Inflammatory macrophage (primary cell): ENCODE measurements around the gene DCBLD2.

ENCODE experiments used
- DNase-seq, 2 donors: peaks; one replicate each; pipeline ENCODE4 v3.0.0-alpha.2; 2020 to 2022

Gene DCBLD2

DNA sequence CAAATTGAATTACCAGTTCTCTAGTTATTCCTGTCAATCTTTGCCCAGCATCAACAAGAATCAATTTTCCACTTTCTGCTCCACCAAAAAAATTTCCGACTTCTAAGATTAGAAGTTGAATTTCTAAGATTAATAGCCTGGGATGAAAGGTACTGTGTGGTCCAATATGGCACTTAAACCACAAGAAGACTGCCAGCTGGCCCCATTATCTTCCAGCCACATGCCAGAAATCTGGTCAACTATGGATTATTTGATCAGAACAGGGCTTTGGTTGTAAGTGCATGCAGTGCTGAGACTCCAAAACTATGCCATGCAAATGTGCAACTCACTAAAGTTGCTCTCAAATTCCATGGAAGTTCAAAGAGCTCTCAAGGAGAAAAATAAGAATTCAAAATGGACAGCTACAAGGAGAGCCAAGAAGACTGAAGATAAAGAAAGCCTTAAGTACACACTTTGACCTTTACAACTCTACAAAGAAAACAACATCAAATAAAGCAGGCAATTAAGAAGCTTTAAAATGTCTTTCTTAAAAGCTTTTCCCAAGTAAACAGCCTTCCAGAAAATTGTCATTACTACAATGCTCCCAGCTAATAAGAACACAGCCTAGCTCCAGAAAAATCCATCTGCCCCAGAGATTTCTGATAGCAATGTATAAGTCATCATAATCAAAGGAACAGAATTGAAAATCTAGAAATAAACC, 74.1 kb downstream of the DCBLD2 start:
- no peak for DNase-seq

DNA sequence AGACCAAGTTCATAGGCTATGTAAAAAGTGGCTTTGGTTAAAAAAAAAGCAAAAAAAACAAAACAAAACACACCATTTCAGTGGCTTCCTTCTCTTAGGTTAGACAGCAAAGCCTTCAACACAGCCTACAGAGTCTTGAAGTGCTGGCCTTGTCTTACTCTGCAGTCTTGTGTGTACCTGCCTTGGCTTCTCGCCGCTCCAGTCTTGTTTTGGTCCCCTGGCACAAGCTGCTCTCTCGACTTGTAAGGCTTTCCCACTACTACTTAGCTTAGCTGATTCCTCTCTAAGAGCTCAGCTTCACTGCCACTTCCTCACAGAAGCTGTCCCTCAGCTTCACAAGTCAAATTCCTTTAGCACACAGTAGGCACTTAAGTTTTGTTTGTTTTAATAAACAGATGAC, 75.4 kb downstream of the DCBLD2 start:
- no peak for DNase-seq

DNA sequence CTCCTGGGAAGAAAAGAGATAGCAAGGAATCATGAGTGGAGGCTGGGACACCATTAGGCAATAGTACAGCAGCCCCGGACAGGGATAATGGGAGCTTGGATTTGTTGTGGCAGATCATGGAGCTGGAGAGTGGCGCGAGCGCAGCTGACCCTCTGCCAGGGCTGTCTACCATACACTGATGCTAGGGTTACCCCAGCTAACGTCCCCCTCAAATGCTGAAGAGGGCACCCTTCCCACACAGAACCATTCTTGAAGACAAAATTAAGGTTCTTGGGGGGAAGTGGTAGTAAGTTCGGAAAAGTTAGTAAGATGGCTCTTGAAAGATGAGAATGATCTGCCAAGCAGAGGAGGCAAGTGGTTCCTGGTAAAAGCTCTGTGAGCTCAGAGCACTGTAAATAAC, 77.2 kb downstream of the DCBLD2 start:
- DNase-seq = no peak

DNA sequence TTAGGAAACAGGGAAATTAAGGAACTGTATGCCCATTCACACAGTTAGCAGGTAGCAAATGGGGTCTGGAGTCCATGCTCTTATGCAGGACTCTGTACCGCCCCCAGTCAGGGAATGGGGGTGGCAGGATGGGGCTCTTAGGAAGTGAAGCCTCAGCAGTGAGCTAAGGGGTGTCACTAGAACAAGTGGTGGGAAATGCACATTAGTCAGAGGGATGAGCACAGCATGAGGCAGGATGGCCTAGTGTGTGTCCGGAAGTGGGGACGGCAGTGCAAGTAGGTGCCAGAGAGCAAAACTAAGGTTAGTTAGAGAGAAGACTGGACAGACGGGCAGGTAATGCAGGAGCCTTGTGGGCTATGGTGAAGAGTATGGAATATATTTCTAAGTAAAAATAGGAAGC, 77.7 kb downstream of the DCBLD2 start:
- DNase-seq = no peak

DNA sequence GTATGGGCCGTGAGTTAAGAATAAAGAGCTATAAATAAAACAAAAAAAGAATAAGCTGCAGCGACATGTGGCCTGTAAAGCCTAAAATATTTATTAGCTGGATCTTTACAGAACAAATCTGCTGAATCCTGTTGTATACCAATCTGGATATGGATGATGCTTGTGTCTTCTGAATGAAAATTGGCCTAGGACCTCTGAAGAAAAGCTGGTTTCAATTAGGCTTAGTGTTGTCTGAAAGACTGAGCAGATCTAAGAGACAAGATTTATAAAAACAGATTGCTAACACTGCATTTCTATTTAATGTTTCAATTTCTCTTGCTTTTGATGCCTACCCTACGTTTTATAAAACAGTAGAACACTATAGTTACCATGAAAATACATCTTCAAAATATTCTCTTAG, 80.4 kb downstream of the DCBLD2 start:
- no peak for DNase-seq

DNA sequence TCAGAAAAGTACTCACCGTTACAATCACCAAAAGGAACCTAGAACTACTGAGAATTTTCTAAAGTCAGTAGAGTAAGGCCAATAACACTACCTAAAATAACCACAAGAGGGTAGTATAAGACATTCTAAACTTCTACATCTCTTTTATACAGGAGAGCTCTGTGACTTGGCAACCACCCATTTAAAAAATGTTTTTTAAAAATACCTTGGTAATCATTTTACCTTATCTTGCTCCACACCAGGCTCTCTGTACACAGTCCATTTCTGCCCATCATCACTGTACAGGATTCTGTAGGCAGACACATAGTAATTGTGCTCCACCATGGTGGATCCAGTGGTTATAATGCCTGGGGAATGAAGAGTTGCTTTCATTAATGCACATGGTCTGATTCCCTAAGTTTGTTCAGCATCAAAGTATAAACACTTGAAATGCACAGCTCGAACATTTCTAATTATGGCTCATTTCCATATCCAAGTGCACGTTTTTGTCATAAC, 83.9 kb downstream of the DCBLD2 start:
- DNase-seq = peak; percentile 21 to 63

DNA sequence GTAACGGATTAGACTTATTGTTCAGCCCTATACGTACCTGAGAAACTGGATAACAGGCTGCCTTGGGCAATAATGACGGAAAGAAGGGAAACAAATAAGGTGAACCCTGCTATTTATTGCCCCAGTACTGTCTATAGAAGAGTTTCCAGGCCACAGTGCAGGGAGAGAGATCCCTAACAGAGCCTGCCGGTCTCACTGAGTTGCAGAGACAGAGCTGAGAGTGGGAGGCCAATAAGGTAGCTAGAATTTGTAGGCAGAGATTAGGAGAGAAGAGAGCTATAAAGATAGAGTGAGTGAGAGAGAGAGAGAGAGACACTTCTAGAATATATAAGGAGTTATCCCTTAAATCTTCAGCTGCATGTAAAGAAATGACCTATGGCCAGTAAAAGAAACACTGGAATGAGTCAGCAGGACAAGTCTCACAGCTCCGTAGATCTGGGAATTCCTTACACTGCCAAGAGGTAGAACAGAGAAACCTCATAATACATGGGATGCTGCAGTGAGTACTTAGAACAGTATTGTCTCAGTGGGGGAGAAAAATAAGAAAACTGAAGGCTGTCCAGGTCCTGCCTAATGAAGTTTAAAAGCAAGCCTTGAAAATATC, 86.6 kb downstream of the DCBLD2 start:
- DNase-seq = no peak

DNA sequence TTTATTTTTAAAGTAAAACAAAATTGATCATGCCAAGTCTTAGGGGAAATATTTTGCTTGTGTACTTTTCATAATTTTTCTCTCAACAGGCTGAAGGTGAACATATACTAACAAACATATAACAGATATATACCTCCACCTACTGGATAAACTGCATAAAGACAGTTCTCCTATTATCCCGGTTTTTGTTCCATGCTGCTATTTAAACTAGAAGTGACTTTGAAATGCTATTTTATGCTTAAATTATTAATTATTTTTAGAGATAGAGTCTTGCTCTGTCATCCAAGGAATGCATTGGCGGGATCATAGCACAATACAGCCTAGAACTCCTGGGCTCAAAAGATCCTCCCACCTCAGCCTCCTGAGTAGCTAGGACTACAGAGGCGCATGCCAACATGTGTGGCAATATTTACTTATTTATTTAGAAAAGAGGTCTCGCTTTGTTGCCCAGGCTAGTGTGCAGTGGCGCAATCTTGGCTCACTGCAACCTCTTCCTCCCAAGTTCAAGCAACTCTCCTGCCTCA, 88.6 kb downstream of the DCBLD2 start:
- peak; percentile 27 to 63 for DNase-seq

DNA sequence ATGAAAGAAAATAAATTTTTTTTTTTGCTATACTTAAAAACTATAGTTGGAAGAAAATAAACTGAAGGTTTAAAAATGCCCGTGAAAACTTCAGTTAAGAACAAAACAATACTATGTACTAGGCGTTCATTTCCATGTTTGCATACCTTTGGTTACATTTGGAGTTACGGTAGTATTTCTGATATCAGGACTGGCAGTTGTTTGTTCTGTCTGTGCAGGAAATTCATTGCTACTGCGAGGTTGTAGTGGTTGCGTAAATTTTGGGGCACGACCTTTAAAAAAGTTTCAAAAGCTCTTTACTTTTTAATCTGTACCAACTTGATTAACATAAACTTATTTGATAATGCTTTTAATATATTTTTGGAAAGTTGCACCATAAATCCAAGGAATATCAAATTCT, 90.4 kb downstream of the DCBLD2 start:
- no peak for DNase-seq

DNA sequence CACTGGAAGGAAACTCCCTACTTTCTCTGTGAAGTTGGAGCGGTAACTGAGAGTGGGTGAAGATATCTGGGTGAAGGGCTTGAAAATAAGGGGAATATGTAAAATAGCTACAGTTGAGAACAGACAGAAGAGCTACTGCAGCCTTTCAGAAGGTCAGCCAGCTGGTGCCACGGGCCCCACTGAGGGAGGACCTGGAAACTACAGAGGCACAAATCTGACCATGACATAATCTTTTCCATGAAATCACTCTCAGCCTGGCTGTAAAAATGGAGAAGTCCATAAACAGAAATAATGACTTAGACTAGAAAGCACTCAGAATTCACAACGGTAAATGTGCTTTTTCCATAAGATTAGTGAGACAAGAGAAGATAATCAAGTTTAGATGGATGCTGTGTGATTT, 91.9 kb downstream of the DCBLD2 start:
- peak; percentile 83 for DNase-seq

DNA sequence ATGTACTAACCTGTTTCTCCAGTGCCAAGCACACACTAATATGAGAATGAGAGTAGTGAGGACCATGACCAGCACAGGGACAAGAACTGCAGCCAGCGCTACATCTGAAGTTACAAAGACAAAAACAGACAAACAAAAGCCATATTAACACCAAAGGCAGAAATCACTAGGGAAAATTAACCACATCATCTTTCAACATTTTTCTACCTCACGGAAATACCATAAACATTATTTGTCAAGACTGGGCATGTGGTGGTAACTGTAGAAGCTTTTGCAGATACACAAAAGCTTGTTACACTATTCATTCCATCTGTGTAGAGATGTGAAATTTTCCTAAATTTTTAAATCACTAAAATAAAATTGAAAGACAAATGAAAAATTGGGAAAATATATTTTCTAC, 93.4 kb downstream of the DCBLD2 start:
- no peak for DNase-seq

DNA sequence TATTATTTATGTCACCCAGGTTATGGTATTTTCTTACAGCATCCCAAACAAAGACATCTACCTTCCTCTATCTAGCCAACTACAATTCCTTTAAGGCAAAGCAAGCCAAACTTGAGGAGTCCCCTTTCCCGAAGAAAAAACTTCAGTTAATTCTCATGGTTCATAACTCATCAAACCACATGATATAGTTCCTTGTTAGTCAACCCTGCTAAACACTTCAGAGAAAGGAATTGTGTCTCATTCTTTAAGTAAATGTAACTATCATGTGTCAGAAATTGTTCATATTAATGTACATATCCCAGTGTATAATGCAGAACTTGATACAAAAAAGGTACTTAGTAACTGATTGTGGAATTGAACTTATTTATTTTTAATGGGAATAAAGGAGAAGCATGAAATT, 93.9 kb downstream of the DCBLD2 start:
- DNase-seq = peak; percentile 34 to 42

DNA sequence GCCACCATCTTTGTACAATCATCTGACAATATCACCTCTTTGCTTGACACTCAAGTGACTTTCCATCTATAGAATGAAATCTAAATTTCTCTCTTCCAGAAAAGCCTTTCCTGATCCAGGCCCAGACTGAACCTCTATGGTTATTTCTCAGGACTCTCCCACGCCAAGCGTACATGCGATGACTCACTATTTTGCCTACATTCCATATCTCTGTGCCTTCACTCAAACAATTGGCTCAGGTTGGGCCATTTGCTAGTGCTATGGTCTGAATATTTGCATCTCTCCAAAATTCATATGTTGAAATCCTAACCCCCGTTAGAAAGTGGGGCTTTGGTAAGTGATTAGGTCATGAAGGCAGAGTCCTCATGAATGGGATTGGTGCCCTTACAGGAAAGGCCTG, 94.5 kb downstream of the DCBLD2 start:
- DNase-seq = peak in 1 of 2 donors; percentile 17

DNA sequence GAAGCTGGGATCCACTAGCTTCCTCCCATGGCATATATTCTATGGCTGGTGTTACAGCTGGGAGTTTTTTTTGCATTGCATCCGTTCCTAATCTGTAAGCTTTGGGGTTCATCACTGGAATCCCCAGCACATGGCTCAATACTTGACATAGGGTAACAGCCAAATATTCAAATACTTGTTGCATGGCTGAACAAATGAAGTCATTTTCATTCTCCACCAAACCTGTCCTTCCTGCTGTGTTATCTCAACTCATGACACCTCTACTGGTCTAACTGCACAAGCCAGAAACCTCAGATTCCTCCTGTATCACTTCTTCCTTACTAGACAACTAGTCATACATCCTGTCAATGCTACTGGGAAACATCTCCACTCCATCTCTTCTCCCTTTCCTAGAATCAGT, 95.0 kb downstream of the DCBLD2 start:
- DNase-seq = no peak

DNA sequence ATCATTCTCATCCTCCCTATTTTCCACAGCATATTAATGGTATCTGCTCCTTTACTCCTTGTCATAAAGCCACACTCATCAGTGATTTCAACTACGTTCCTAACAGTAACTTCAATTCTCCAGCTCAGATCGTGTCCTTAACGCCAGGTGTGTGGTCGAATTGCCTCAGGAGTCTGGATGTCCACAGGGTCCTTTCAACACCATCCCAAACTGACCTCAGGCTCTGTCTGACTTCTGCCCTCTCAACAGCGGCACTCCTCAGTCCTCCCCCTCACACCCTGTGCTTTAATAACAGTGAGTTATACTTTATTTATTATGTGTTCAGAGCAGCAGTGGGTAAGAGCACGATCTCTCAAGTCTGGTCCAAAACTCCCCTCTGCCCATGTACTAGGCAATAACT, 95.9 kb downstream of the DCBLD2 start:
- no peak for DNase-seq

DNA sequence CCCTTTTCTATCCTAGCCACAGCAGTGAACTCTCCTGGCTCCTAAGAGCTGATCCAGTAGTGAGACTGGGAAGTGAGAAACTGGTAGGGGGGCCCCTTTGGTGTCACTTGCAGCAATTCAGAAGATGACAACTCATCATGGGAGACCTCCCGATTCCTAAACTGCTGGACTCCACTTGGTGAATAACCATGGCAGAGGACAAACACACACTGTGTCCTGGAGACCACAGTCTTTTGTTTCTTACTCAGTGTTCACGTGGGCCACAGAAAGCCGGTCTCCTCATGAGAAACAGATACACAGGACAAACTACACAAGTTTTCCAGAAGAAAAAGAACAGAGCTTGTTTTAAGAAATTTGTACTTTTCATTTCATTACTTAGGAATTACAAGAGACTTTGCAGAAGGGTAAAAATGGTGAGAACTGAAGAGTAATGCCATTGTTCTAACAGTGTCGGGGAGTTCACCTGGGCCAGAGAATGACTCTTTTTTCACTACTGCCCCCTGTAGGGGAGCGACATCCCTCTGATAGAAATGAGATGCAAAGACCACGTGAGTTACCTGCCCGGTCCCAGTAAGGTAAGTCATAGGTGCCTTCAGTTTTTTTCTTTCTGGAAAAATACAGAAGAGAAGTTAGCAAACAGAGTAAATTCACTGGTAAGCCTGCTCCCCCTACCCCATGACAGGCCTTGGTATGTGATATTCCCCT, 100.3 kb downstream of the DCBLD2 start:
- DNase-seq = no peak

DNA sequence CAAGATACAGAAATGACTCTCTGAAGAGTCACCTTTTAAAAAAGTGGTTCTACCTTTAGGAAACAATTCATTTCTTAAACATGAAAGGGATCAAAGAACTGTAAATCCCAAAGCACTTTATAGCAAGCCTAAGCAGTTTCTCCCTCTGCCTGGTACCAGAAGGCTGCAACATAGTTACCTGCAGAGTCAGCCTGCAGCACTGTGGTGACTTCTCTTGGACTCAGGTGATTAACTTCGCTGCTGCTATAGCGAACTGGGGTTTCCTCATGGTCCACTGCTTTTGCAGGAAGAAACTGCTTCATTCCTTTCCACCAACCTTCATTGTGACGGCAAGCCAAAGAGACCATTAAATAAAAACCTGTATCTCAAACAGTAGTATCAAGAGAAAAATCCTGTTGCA, 101.1 kb downstream of the DCBLD2 start:
- DNase-seq = peak in 1 of 2 donors; percentile 1

DNA sequence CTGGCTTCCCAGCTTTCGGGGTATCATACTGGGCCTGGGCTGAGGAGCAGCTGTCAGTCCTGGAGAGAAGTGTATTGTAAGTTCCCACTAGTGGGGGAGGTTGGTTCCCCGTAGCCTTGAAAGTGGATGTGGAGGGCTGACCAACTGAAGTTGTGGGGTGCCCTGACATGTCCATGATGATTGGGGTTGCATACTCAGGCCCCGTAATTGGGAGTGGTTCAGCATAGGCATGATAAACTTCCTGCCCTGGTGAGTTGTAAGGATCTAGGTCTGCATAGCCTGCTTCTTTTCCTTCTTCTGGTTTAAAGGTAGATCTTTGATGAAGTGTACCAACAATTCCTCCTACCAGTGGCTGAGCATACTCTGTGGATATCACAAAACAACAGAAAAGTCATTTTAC, 102.0 kb downstream of the DCBLD2 start:
- no peak for DNase-seq

DNA sequence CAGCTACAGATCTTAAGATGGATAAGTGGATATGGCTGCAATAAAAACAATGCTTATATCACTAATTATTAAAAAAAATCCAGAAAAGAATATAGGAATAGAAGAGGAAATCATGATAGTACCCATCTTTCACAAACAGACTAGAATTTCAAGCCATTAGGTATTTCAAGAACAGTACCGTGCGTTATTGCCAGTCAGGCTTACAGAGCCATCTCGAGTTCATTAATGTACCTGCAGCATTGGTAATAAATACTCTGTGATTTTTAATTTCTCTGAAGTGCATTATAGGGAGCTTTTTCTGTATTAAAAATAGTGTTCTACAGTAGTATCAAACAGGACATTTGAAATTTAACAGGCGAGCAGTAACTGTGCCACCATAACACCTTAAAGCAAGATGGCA, 102.7 kb downstream of the DCBLD2 start:
- DNase-seq = no peak

DNA sequence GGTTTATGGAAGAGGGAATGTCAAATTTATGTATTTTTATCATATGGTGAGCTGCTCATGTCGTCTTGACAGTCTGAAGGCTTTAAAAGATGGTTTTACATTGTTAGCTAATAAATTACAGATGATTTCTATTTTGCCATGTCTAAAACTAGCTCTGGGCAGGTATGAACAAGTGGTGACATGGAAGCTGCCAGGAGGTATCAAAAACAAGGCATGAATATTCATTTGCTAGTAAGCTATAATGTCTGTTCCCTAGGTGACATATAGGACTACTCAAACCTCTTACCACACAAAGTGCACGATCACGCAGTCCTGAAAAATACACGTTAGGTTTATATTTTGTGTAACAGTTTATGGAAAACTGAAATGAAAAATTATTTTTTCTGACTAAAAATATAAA, 103.6 kb downstream of the DCBLD2 start:
- no peak for DNase-seq

DNA sequence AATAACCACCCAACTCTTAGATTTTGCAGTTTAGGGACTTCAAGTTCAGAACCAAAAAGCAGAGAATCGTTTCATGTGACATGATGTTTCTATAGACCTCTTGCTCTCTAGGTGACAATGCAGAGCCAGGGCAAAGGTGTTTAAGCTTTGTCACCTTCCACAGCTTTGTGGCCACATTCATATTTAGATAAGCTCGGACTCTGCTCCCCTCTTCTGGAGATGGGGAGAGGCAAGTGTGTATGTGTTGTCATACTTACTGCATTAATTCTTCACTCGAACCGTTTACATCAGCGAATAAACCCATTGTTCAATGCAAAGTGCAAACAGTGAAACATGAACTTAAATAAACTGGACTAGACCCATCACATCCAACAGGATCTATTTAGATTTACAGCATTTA, 105.2 kb downstream of the DCBLD2 start:
- peak in 1 of 2 donors; percentile 1 for DNase-seq

DNA sequence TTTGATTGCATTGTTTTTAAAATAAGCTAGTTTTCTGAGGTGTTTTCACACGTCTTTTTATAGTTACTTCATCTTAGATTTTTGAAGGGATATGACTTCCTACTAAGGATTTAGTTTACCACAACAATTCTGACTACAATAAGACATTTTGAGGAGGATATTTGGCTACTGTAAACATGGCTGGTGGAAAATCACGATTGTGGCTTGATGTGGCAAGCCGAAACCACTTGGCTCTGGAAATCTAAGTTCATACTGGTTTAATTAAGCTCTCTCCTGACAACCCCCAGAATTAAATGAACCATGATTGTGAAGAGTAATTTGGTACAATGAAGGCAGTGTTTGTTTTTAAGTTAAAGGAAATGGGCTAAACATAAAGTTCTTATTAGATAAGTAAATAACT, 107.5 kb downstream of the DCBLD2 start:
- DNase-seq = no peak
